ENCODE measurements around the gene CEP131.

GRCh38 chr17:81190591-81190990 is 32.2 kb downstream of the CEP131 start:
- no peak for TF ChIP-seq SP1 (IDR thresholded peaks at IDR 0.05)
- no peak for TF ChIP-seq BHLHE40 (IDR thresholded peaks at IDR 0.05; ENCODE audit: borderline replicate concordance)
- no peak for TF ChIP-seq FOXM1 (IDR thresholded peaks at IDR 0.05; ENCODE audit: borderline replicate concordance)
- no peak for TF ChIP-seq SUZ12 (IDR thresholded peaks at IDR 0.05)
- TF ChIP-seq FOXA1 (IDR thresholded peaks at IDR 0.05) = no peak
